ENCODE data around the gene PDE6B. TPM values are rescaled to one million over a fixed set of nuclear protein-coding genes. Genes with fewer than 3 reads are reported as not detected.

PDE6B gene
- total RNA-seq, 1 donor, result under 0.01 TPM

DNA sequence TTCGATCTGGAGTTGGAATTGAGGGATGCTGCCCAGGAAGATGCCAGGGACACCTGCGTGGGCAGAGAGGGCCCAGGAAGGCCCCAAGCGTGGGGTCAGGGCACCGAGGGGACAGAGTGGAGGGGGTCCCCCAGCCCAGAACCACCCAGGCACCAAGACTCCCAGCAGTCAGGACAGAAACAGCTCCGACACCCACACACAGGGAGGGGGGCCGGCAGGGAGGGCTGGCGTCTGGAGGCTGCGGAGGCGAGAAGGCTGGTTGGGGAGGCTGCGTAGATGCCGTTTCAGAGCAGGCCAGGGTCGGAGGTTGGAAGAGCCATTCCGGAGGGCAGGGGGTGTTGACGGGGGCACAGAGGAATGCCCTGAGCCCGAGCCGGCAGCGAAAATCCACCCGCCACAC, 25.1 kb downstream of the PDE6B start:
- no peak overlapping the region for H3K4me3 ChIP-seq (ENCODE audit: low read depth, low read length)
- no peak for DNase-seq (ENCODE audit: low read depth)
- TF ChIP-seq, protein P1, sequence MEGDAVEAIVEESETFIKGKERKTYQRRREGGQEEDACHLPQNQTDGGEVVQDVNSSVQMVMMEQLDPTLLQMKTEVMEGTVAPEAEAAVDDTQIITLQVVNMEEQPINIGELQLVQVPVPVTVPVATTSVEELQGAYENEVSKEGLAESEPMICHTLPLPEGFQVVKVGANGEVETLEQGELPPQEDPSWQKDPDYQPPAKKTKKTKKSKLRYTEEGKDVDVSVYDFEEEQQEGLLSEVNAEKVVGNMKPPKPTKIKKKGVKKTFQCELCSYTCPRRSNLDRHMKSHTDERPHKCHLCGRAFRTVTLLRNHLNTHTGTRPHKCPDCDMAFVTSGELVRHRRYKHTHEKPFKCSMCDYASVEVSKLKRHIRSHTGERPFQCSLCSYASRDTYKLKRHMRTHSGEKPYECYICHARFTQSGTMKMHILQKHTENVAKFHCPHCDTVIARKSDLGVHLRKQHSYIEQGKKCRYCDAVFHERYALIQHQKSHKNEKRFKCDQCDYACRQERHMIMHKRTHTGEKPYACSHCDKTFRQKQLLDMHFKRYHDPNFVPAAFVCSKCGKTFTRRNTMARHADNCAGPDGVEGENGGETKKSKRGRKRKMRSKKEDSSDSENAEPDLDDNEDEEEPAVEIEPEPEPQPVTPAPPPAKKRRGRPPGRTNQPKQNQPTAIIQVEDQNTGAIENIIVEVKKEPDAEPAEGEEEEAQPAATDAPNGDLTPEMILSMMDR (IDR thresholded peaks at IDR 0.05; ENCODE audit: insufficient read depth, low read depth, low read length), result no peak

DNA sequence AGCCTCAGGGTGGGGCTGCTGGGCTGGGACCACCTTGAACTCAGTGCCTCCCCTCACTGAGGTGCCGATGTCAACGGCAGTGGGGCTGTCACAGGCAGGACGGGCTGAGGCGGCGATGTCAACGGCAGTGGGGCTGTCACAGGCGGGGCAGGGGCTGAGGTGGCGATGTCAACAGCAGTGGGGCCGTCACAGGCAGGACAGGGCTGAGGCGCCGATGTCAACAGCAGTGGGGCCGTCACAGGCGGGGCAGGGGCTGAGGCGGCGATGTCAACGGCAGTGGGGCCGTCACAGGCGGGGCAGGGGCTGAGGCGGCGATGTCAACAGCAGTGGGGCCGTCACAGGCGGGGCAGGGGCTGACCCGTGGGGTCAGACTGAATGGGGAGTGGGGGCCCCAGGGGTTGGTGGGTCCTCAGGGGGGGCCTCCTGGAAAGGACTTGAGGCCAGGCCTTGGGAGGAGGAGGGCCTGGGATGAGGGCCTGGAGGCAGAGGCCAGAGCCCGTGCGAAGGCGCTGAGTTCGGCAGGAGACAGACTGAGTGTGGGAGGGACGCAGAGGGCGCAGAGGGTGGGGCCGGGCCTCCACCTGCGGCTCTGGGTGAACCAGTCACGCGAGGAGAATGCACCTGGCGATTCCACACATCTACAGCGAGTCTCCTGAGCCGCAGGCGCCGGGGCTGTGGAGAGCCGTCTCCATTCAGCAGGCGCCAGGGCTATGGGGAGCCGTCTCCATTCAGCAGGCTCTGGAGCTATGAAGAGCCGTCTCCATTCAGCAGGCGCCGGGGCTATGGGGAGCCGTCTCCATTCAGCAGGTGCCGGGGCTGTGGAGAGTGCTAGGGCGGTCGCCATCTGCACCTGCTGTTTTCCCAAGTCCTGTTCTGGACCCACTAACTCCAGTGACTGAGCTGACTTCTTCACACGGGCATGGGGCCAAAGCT, 25.8 kb downstream of the PDE6B start:
- no peak for DNase-seq (ENCODE audit: low read depth)
- TF ChIP-seq, protein P1 (IDR thresholded peaks at IDR 0.05; ENCODE audit: insufficient read depth, low read depth, low read length), result no peak
- no peak overlapping the region for H3K4me3 ChIP-seq (ENCODE audit: low read depth, low read length)

DNA sequence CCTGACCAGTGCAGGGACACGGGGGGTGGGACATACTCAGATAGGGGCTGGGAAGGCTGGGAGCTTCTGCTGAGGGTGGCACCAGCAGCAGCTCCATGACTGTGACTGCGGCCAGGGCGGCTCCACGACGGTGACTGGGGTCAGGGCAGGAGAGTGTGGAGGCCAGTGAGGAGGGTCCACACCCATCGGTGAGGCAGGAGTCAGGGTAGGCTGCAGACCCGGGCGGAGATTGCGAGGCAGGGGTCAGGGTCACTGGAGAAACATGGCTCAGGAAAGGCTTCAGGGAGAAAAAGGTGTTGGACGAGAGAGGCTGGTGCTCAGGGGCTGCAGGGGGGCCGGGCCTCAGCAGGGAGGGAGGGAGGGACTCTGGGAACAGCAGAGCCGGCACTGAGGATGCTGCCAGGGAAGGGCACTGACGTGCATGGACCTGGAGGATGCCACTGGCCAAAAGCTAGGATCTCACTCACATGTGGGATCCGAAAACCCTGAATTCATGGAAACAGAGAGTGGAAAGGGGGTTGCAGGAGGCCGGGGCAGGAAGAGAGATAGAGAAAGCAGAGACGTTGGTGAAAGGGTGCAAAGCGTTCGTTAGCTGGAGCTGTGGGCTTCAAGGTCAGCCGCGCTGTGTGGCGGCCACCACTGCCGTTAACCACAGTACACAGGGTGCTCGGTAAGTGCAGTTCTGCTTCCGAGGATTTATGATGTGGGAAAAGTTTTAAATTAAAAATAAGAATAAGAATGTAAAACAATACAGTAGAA, 26.7 kb downstream of the PDE6B start:
- no peak overlapping the region for H3K4me3 ChIP-seq (ENCODE audit: low read depth, low read length)
- DNase-seq (ENCODE audit: low read depth), result no peak
- TF ChIP-seq, protein P1 (IDR thresholded peaks at IDR 0.05; ENCODE audit: insufficient read depth, low read depth, low read length), result no peak

DNA sequence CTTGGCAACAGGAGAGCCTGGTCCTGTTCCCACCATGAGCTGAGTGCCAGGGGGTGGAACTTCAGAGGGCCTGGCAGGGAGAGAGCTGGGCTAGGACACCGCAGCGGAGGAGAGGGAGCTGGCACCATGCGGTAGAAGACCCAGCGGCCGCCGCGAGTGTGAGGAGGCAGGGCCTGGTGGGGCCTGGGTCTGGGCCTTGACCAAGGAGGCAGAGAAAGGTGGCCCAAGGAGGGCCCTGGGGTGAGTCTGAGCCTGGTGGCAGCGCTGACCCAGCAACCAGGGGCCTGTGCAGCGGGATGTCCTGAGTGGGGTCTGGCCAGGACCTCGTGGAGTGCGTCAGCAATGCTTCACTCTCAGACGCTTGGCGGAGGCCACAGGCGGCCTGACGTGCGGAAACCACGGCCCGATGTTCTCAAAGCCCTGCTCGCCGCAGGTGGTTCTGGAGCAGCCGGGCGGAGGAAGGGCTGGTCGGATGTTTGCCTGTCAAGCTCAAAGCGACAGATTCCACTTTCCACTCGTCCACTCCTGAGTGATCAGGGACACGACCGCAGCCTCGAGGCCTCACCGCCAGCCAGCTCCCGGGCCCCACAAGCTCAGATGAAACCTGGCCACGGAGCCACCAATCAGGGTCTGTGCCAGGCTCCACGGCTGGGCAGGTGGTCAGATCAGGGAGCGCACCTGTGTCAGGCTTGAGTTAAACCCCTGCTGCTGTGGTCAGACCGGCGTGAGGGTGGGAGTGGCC, 27.9 kb downstream of the PDE6B start:
- H3K4me3 ChIP-seq (ENCODE audit: low read depth, low read length), result no peak overlapping the region
- TF ChIP-seq, protein P1 (IDR thresholded peaks at IDR 0.05; ENCODE audit: insufficient read depth, low read depth, low read length), result no peak
- no peak for DNase-seq (ENCODE audit: low read depth)

DNA sequence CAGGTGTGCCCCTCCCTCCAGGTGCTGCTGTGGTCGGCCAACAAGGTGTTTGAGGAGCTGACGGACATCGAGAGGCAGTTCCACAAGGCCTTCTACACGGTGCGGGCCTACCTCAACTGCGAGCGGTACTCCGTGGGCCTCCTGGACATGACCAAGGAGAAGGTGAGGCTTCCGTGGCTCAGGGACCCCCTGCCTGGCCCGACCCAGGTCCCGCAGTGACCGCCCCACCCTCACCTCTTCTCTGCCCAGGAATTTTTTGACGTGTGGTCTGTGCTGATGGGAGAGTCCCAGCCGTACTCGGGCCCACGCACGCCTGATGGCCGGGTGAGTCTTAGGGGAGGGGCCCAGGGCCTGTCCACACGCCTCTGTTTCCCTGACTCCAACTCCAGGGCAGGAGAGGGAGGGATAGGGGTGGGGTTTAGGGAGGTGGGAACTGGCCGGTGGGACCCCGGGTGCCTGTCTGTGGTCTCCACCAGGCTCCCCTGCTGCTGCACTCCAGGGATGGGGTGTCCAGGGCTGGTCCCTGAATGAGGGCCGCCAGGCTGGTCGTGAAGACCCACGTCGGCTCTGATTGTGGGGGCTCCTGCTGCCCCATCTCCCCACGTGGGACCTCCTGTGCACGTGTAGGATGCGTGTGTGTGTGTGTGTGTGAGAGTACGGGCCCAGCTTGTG, 28.6 kb downstream of the PDE6B start:
- no peak for DNase-seq (ENCODE audit: low read depth)
- H3K4me3 ChIP-seq (ENCODE audit: low read depth, low read length), result no peak overlapping the region
- TF ChIP-seq, protein P1 (IDR thresholded peaks at IDR 0.05; ENCODE audit: insufficient read depth, low read depth, low read length), result no peak

DNA sequence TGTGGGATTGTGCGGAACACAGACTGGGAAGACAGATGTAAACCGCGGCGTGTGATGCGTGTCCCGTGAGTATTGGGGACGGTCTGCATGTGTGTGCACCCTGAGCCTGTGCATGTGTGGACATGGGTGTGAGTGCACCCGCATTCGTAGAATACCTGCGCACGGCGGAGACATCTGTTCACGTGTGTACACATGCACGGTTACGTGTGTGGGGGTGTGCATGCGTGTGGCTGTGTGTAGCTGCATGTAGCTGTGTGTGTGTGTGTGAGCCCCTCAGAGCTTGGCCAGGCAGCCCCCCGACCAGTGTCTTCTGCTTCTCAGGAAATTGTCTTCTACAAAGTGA, 29.1 kb downstream of the PDE6B start:
- TF ChIP-seq, protein P1 (IDR thresholded peaks at IDR 0.05; ENCODE audit: insufficient read depth, low read depth, low read length), result no peak
- no peak overlapping the region for H3K4me3 ChIP-seq (ENCODE audit: low read depth, low read length)
- no peak for DNase-seq (ENCODE audit: low read depth)

Measured in fibroblast of villous mesenchyme (primary cell).